Omental fat pad (tissue), 4 donors: Measurements from ENCODE around the gene TCF4. TPM values are rescaled to one million over a fixed set of nuclear protein-coding genes. Genes with fewer than 3 reads are reported as not detected.

Experiments used
- ATAC-seq: fragments of 150-250 bp; one replicate; pipeline ENCODE4 v1.9.1; 2016; ENCODE audit warnings: mild to moderate bottlenecking, moderate library complexity; ENCODE audit not compliant: low FRiP score
- DNase-seq: peaks from one replicate; pipeline ENCODE4 v3.0.0-alpha.2; 2019; ENCODE audit warnings: low spot score
- CTCF ChIP-seq, 3 donors: fragments of 450-650 bp; IDR thresholded peaks; one replicate each; pipeline ENCODE4 v1.5.1; 2016 to 2017; ENCODE audit warnings: antibody characterized with exemption in 3 of 3, mild to moderate bottlenecking in 3 of 3, moderate library complexity in 2 of 3
- total RNA-seq, 4 donors: library from RNA; depleted of rRNA; stranded (reverse); fragments of >200 nt; gene quantifications; one replicate each; pipeline ENCODE4 v1.1.0, GENCODE V29; 2016

Gene TCF4
- total RNA-seq, 4 donors from 2014 or later = 113 to 381 (median 141) TPM

- DNase-seq (no peak), ATAC-seq (no peak)
- no peak for TF ChIP-seq CTCF (IDR thresholded peaks at IDR 0.05)
Observed at GRCh38 chr18:55489034-55489986, 98.7 kb downstream of the TCF4 start.

- ATAC-seq (no peak), DNase-seq (no peak)
- TF ChIP-seq CTCF (IDR thresholded peaks at IDR 0.05) = no peak
Observed at GRCh38 chr18:55488473-55488872, 99.5 kb downstream of the TCF4 start.

- DNase-seq (no peak), ATAC-seq (no peak)
- no peak for TF ChIP-seq CTCF (IDR thresholded peaks at IDR 0.05)
Observed at GRCh38 chr18:55487997-55488396, 100.0 kb downstream of the TCF4 start.

GRCh38 chr18:55486936-55487335 is 101.1 kb downstream of the TCF4 start:
- TF ChIP-seq CTCF (IDR thresholded peaks at IDR 0.05) = no peak
- DNase-seq (no peak), ATAC-seq (no peak)

GRCh38 chr18:55485666-55486065 is 102.3 kb downstream of the TCF4 start:
- DNase-seq = no peak
- ATAC-seq = no peak
- no peak for TF ChIP-seq CTCF (IDR thresholded peaks at IDR 0.05)

- no peak for DNase-seq
- ATAC-seq = no peak
- no peak for TF ChIP-seq CTCF (IDR thresholded peaks at IDR 0.05)
Observed at GRCh38 chr18:55484773-55485172, 103.2 kb downstream of the TCF4 start.
